ENCODE results near the gene FAM241A.
A peak's percentile ranks its signal among the peaks of the same experiment; 100 is the strongest.
"Not testable (repeated sequence)": the region's sequence is repeated elsewhere in the genome, so short reads cannot be mapped to it uniquely, and the experiment has no call there.

Gene FAM241A

DNA sequence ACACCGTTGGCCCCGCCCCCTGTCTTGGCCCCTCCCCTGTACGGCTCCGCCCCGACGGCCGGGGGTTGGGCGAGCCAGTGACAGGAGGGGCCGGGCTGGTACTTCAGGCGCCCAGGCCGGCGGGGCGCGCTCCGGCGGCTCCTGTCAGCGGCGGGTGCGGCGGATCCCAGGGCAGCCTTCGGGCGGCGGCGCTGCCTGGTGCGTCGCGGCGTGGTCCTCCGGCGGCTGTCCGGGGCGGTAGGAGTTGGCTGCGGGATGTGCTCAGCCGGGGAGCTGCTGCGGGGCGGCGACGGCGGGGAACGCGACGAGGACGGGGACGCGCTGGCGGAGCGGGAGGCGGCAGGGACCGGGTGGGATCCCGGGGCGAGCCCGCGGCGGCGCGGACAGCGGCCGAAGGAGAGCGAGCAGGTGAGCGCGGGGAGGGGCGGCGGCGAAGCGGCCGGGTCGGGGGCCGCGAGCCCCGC, at the start of gene FAM241A:
Gene FAM241A (plus strand): TSS at position 129 of the 464 bp plus-strand sequence. CDS start 127 bp downstream, at position 256.
- DNase-seq (ENCODE audit: low read depth): peak; percentile 66

DNA sequence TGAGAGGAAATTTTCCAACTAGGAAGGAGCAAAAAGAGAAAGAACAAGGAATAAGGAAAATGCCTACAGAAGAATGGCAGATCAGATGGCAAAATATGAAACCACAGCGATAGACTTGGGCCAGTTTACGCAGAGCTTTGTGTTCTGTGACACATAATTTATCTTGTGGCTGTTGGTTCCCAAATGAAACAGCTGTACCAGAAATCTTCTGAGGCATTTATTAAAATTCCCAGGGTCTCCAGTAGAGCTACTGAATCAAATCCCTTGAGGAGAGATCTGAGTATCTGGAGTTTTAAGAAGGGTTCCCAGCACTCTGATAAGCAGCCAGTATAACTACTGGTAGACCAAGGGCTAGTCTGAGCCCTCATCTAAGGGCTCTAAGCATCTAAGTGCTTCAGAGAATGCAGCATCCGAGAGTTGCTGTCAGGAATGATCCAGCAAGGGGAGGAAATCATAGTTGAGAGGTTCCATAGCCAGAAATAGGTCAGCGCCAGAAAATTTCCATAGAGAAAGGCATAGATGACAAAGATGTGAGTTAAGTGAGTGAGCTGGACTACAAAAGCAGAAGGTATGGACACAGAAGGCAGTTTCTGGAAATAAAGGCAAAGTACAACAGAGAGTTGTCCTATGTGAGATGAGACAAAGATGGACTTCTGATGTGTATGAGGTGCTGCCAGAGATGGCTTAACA, 46.3 kb upstream of the FAM241A start:
- DNase-seq (ENCODE audit: low read depth): no peak

- peak; percentile 62 for DNase-seq (ENCODE audit: low read depth)
These were observed 45.5 kb upstream of the FAM241A start for GRCh38 chr4:112099701-112100297.

GRCh38 chr4:112102875-112103370, 42.3 kb upstream of the FAM241A start:
- no peak for DNase-seq (ENCODE audit: low read depth)

GRCh38 chr4:112105201-112105969, 39.9 kb upstream of the FAM241A start:
- no peak for DNase-seq (ENCODE audit: low read depth)

DNA sequence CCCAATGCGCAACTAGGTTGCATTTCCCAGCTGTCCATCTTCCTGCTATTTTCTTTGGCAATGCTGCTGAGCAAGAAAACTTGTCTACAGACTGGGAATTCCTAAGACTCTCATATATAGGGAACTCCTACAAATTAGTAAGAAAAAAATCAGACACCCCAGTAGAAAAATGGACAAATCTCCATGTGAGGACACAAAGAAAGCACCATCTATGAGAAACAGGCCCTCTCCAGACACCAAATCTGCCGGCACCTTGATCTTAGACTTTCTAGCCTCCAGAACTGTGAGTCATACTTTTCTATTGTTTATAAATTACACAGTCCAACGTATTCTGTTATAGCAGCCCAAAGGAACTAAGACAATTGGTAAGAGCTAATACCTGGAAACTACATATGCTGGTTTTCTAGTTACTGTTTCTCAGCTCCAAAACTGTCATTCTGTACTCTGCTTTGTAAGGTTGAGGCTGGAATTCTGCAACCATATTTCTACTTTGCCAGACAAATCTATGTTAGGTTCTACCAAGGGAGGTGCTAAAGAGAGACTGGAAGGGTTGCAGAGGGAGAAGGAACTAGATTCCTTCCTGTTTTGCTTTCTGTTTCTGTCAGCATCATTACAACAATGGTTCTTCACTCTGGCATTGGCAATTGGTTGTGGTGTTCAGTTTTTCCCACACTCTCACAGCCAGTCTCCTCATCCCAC, 35.7 kb upstream of the FAM241A start:
- no peak for DNase-seq (ENCODE audit: low read depth)

DNA sequence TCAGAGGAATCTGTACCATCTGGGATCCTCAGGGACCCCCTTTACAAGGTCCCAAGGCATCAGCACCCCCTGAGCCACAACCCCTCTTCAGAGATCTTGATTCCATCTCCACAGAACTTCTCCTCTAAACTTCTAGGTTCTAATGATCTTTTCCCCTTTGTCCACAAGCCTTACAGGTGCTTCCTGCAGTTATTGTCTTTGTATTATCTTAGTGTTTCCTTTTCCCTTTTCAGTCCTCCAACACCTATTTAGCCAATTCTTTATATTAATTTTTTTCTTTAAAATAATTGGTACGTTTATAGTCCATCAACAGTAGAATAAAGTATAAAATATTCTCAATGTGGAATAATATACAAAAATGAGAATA, 35.2 kb upstream of the FAM241A start:
- DNase-seq (ENCODE audit: low read depth): no peak

DNA sequence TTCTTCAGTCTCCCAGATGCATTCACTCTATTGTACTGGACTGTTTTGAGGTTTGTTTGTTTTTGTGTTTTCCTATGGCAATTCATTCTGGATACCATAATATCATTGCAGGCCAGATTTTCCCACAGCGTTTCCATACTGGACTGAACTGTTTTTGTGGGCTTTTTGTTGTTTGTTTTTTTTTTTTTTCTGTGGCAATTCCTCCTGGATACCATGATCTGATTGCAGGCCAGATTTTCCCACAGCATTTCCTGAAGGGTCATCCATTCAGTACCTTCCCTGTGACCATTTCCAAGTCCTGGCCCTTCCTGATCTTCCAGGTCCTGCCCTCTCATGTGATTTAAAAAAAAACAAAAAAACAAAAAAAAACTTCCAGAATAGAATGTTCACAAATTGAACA, 33.9 kb upstream of the FAM241A start:
- no peak for DNase-seq (ENCODE audit: low read depth)

GRCh38 chr4:112112095-112112494, 33.2 kb upstream of the FAM241A start:
- DNase-seq (ENCODE audit: low read depth): not testable (repeated sequence)

DNA sequence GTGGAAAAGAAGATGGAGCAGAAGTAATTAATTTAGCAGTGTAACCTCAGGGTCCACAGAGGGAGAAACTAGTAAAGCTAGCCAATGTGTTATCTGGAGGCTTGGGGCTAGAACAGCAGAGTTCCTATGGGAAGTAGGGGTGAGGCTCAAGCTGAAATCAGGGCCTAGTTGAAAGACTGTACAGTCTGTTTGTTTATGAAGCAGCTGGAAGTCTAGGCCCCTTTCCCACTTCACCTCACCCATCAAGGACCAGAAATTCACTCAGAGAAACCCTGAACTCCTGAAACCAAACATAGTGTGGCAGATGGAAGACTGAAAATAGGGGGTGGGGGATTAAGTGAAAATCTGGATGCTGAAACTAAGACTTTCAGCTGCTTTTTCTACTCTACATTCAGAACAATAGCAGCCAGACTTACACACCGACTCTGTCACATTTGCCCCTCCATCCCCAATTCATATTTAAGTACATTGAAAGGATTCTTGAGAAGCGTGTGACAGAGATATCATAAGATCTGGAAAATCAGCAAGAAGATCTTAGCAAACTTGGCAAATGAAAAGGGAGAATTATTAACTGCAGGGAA, 32.6 kb upstream of the FAM241A start:
- no peak for DNase-seq (ENCODE audit: low read depth)

- DNase-seq (ENCODE audit: low read depth): no peak
These were observed 31.4 kb upstream of the FAM241A start for GRCh38 chr4:112113864-112114263.

GRCh38 chr4:112114452-112114851, 30.8 kb upstream of the FAM241A start:
- no peak for DNase-seq (ENCODE audit: low read depth)

- no peak for DNase-seq (ENCODE audit: low read depth)
These were observed 26.4 kb upstream of the FAM241A start for GRCh38 chr4:112118742-112119352.

DNA sequence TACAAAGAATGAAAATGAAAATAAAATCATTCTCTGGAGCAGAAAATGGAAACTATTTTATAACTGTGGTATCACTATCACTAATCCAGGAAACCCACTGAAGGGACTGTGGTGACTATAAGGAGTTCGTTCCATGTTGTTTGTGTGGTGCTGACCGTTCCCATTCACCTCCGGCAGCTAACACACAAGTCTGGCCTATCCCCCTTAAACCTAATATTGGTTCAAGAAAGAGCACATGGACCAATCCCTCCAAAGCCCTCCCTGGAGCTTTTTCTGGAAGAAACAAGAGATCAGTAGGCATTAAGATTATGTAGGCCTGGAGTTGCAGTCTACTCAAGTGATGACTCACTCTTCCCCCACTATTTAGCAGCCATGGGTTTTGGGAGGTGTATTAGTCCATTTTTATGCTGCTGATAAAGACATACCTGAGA, 25.9 kb upstream of the FAM241A start:
- no peak for DNase-seq (ENCODE audit: low read depth)

DNA sequence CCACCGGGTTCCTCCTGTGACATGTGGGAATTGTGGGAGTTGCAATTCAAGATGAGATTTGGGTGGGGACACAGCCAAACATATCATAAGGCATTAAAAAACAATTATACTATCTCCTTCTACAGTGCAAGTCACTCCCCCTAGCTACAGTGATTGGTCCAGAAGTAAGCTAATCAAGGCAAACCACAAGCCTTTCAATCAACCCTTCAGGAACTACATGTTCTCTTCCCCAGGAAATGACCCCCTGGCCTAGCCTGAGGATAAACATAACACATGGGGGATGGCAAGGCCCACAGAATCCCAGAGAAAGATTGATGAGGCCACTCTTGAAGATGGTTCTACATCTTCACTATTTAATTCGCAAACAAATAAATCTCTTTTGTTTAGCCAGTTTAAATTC, 25.2 kb upstream of the FAM241A start:
- DNase-seq (ENCODE audit: low read depth): no peak

- no peak for DNase-seq (ENCODE audit: low read depth)
These were observed 19.8 kb upstream of the FAM241A start for GRCh38 chr4:112125416-112125815.

GRCh38 chr4:112127048-112127637, 18.1 kb upstream of the FAM241A start:
- DNase-seq (ENCODE audit: low read depth): no peak

DNA sequence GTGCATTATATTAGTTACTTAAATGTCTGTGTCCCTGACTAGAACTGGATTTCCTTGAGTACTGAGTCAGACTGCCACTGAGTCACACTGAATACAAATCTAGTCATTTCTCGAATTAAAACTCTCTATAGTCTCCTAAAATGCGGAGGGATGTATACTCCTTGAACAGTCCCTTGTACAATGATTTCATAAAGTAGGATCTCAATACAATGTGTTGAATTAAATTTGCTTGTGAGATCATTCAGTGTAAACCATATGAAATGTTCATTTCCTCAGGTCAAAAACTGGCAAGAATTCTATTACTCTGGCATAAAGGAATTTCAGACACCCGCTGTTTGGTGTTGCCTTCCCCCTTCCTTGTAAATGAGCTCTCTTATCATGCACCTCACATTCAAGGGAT, 17.5 kb upstream of the FAM241A start:
- DNase-seq (ENCODE audit: low read depth): no peak

DNA sequence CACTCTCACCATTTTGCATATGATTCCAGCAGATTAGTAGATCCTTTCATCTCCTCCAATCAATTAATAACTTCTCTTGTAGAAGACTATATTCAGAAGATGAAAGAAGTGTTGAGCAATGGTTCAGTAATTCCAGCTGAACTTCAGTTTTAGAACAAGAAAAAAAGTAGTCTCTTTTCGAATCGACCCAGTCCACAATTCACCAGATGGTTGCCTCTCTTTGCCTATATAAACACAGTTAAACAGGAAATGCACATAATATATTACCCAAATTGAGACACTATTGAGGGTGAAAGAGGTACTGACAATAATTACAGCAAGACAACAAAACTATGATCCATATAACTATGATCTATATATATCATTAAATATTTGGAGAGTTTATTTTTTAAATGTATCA, 16.8 kb upstream of the FAM241A start:
- no peak for DNase-seq (ENCODE audit: low read depth)

- DNase-seq (ENCODE audit: low read depth): no peak
These were observed 14.3 kb upstream of the FAM241A start for GRCh38 chr4:112130906-112131305.

GRCh38 chr4:112136551-112136950, 8.7 kb upstream of the FAM241A start:
- DNase-seq (ENCODE audit: low read depth): no peak

All from fibroblast of the conjunctiva (primary cell).